ENCODE measurements around the gene CCDC187.

Gene CCDC187

GRCh38 chr9:136220017-136220729, 83.7 kb downstream of the CCDC187 start:
- DNase-seq: peak; percentile 38

- no peak for DNase-seq
Observed at GRCh38 chr9:136219276-136219675, 84.6 kb downstream of the CCDC187 start.

GRCh38 chr9:136218673-136219072, 85.2 kb downstream of the CCDC187 start:
- no peak for DNase-seq

GRCh38 chr9:136218271-136218670, 85.6 kb downstream of the CCDC187 start:
- DNase-seq: no peak

GRCh38 chr9:136216541-136217244, 87.2 kb downstream of the CCDC187 start:
- no peak for DNase-seq

GRCh38 chr9:136213733-136214132, 90.2 kb downstream of the CCDC187 start:
- no peak for DNase-seq

GRCh38 chr9:136212345-136212950, 91.4 kb downstream of the CCDC187 start:
- DNase-seq: no peak

- DNase-seq: no peak
Observed at GRCh38 chr9:136211441-136212344, 92.2 kb downstream of the CCDC187 start.

- no peak for DNase-seq
Observed at GRCh38 chr9:136211006-136211405, 92.9 kb downstream of the CCDC187 start.

- DNase-seq: no peak
Observed at GRCh38 chr9:136210276-136210675, 93.6 kb downstream of the CCDC187 start.

- no peak for DNase-seq
Observed at GRCh38 chr9:136209786-136210185, 94.1 kb downstream of the CCDC187 start.

GRCh38 chr9:136209232-136209631, 94.7 kb downstream of the CCDC187 start:
- no peak for DNase-seq

- DNase-seq: no peak
Observed at GRCh38 chr9:136208675-136209074, 95.2 kb downstream of the CCDC187 start.

GRCh38 chr9:136207616-136208015, 96.3 kb downstream of the CCDC187 start:
- DNase-seq: no peak

- no peak for DNase-seq
Observed at GRCh38 chr9:136206602-136207275, 97.2 kb downstream of the CCDC187 start.

- no peak for DNase-seq
Observed at GRCh38 chr9:136205707-136205992, 98.2 kb downstream of the CCDC187 start.

GRCh38 chr9:136204838-136205706, 98.8 kb downstream of the CCDC187 start, which contains the start of gene LHX3:
Gene LHX3 (minus strand): TSS chr9:136205128. CDS start chr9:136205012, 116 bp downstream.
- no peak for DNase-seq

GRCh38 chr9:136204145-136204805, 99.6 kb downstream of the CCDC187 start:
- DNase-seq: no peak

- DNase-seq: no peak
Observed at GRCh38 chr9:136203408-136204144, 100.3 kb downstream of the CCDC187 start.

Data from stimulated activated naive CD4-positive, alpha-beta T cell treated with Interleukin-2 at 50 U/mL for 16 hours (primary cell).